ENCODE measurements around the gene PTS.

DNA sequence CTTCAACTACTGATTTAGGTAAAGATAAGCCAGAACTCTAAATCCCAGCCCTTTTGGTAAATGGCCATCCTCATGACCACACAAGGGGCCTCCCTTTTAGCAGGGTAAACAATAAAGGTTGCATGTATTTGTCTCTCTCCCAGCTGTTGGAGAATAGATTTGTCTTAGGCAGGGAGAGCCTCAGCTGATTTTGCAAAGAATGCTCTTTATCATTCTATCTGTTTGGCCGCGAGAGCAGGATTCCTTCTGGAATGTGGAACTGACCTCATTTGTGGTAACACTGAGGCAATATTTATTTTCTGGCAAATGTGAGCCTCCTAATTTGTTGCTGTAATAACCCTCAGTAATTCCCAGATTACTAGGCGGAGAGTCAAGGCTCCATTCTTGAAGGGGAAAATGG is 15.3 kb downstream of the PTS start:
- TF ChIP-seq POLR2A (IDR thresholded peaks at IDR 0.05): no peak
- TF ChIP-seq, protein P1, sequence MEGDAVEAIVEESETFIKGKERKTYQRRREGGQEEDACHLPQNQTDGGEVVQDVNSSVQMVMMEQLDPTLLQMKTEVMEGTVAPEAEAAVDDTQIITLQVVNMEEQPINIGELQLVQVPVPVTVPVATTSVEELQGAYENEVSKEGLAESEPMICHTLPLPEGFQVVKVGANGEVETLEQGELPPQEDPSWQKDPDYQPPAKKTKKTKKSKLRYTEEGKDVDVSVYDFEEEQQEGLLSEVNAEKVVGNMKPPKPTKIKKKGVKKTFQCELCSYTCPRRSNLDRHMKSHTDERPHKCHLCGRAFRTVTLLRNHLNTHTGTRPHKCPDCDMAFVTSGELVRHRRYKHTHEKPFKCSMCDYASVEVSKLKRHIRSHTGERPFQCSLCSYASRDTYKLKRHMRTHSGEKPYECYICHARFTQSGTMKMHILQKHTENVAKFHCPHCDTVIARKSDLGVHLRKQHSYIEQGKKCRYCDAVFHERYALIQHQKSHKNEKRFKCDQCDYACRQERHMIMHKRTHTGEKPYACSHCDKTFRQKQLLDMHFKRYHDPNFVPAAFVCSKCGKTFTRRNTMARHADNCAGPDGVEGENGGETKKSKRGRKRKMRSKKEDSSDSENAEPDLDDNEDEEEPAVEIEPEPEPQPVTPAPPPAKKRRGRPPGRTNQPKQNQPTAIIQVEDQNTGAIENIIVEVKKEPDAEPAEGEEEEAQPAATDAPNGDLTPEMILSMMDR (IDR thresholded peaks at IDR 0.05): no peak
